GM19395 (cell line): Measurements from ENCODE around the gene PELI1.

ENCODE experiments used
- ATAC-seq: cut with Tn5 transposase; IDR thresholded peaks from one replicate; pipeline ENCODE4 v1.9.1; 2021; ENCODE audit warnings: mild to moderate bottlenecking, moderate library complexity; ENCODE audit not compliant: unreplicated experiment

PELI1 gene

DNA sequence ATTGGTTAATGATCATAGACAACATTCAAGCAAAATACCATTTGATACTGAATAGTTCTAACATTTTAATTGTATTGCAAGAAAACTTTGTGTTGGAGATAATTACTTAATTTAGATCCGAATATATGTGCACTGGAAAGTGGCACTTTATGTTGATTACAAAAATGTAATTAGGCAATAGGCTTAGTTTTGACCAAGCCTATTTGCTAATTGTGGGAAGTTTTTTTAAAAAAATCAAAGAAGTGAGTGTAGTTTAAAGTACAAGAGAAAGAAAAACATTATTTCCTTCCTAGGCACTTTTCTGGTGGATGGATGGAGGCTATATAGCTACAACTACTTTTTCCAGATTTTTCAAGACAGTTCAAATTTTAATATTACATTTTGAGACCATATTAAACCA, 18.3 kb upstream of the PELI1 start:
- ATAC-seq, result no peak

DNA sequence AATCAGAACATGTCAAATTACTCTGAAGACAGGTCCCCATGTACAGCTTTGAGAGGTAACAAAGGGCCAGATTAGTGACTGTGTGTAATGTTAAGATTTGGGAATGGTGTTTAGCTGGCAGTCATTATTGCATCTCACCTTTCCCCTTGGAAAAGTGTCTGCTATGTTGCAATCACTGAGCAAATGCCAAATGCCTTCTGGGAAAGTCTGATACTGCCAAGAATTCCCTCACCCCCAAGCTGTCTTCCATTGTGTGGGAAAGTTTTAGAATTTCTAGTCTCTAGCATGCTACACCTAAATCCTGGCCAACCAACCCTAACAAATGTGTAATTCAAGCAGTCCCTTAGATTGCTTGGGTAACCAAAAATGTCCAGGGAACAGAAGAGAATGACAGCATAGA, 13.6 kb upstream of the PELI1 start:
- ATAC-seq, result no peak

DNA sequence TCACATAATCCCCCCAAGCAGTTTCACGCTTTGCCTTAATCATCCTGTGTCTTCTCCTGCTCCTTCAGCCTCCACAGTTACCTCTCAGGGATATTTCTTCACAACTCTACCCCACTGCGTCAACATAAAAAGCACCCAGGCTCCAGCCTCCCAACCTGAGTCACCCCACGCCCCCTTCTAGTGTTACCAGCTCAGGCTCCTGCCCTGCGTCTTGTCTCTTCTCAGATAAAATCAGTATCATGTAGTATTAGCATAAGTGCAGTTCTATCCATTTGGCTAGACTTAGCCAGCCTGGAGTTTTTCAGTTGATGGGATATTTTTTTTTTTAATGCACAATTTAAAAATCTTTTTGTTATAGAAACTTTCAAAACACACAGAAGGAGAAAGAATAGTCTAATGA, 9.6 kb upstream of the PELI1 start:
- no peak for ATAC-seq

DNA sequence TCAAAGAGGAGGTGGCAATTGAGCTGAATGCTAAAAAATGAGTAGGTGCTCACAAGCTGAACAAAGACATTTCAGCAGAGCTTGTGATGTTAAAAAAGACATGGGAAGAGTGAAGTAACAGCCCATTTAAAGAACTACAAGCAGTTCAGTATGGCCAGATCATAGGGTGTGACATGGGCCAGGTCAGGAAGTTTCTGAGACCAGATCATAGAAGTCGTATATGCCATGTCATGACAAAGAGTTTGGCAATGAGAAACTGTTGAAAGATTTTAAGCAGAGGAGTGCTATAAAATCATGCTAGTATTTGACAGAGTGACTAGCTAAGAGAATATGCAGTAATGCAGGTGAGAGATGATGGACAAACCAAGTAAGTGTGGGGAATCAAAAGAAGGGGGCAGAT, 7.3 kb upstream of the PELI1 start:
- no peak for ATAC-seq

DNA sequence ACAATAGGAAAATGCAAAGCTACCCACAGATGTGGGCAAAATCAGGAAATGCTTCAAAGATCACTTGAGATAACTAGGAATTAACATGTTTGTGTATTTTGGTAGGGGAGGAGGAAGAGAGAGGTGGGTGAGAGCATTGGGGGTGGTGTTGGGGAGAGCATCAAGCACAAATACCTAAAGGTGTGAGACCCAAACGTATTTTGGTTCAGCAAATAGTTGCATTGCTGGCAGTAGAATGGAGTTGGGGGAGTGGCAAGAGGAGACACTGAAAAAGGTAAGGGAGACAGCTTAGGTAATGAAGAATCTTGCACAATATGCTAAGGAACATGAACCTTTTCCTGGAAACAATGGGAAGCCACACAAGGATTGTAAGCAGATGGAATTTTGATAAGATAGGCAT, 1.5 kb upstream of the PELI1 start:
- ATAC-seq, result no peak

DNA sequence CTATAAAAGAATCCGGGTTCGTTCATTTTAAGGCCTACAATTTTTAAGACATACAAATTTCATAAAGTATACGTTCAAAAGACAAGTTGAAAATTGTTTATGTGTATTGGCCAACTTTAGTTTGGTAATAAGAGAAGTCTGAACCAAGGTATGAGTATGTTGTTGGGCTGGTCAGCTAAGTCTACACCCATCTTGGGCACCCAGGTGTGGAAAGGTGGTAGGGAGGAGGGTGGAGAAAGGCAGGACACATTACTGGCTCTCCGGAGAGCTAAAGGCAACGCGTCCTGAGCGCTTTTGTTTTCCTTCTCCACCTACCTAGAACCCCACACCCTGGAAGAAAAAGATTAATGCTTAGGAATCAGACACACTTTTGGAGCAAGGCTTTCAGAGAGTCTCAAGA, 899 bp upstream of the PELI1 start:
- no peak for ATAC-seq

DNA sequence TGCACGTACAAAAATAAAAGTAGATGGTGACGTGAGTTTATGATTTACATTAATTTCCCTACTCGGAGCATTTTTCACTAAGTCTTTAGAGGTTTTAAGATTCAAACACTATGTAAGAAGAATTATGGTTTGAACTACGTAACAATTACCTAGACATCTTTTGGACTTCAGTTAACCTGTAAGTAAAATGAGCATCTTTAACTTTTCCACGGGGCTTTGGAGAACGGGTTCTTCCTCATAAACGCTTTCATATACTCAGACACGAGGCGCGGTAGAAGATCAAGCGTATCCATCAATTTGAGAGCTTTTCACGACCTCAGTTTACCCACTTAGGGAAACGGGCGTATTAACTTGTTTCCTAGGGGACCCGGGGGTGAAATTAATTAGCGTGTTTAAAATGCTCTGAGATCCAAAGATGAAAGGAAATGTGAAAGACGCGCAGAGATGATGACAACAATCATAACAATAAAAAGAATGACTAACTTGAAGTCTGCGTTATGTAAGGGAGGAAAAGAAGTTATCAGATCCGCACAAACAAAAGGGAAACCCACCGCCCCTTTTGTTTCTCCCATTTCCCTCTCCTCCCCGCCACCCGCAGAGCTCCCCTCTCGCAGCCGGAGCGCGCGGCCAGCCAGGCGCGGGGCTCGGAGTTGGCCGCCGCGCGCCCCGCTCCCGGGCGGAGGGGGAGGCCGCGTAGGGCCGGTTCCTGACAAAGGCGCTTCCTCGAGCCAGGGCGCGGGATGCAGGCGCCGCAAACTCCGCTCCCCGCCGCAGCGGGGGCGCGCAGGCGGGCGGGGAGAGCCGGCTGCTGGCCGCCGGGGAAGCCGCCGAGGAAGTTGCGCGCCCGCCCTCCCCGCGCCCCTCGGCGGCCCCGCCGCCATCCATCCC, 807 bp downstream of the PELI1 start:
- peak; percentile 9 for ATAC-seq

DNA sequence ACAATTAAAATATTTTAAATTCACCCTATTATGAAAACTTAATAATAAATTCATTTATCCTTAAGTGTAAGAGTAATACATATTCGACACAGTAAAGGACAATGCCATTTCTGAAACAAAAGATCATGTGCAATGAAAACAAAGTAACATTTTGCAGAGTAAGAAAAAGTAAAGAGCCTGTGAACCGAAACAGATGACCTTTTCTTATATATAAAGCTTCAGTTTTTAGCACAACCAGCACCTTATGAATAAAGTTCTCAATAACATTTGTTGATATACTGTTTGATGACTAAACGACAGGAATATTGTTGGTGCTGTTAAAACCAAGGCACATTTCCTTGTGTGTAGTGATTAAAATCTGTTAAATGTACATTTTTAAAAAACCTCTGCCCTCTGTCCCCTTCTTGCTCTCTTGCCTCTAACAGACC, 1.5 kb downstream of the PELI1 start:
- ATAC-seq, result no peak

DNA sequence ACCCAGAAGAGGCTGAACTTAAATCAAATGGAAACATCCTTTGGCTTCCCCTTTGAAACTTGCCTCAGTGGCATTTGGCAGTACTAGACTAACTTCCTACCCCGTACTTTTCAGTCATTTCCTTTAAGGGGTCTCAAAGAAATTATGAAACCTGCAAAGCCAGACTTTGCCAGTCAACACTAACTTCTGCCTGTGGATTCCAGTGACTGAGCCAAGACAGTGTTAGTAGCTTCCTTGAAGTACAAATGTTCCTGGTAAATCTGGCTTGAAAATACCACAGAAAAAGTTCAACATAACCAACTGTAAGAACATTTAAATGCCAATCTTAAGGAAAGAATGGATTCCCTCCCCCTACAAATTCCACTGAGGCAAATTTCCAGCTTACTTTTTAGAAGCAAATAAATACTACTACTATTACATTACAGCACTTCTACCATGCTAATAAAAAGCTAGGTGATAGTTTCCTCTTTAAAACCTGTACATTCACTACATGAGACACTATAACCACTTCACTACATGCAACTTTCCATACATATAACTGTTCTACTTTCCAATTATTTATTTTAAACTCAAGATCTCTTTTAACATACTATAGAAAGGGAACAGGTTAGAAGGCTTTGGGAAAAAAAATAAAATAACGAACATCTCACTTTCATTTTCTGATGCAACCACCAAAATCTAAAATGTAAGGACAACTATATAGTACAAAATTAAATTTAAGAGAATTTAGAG, 2.4 kb downstream of the PELI1 start:
- no peak for ATAC-seq

DNA sequence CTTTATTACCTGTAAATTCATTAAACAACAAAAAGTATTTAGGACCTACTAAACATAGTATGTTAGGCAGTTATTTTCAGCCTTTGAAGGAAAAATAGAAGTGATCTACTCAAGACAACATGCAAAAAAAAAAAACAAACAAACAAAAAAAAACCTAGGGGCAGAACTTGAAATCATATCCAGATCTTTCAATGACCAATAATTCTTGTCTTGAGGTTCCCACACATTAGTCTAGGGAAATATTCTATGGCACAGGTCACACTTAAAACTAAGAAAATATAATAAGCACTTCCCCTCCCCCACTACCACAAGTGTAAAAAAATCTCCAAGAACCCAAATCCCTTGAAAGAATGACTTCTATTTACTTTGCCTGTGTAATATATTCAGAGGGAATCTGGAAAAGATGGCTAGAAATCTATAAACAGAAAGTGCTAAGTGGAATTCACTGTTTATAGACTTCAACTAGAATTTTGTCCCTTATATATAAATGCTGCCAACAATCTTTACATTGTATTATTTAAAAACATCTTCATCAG, 3.5 kb downstream of the PELI1 start:
- ATAC-seq, result no peak

DNA sequence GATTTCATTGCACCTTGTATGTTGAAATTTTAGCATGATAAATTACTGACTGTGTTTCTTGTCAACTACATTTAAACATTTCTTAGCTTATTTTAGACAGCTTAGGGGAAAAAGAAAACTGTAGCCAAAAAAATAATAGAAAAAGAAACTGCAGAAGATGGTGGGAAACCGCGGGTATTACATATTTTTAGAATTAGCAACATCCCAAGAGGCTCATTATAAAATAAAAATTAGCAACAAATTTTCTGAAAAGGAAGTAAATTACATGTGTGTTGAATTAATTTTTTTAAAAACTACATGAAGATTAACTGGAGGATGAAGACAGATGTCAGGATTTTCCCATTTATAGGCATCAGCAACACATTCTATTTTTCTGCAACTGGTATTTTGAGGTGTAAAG, 4.3 kb downstream of the PELI1 start:
- ATAC-seq, result no peak

DNA sequence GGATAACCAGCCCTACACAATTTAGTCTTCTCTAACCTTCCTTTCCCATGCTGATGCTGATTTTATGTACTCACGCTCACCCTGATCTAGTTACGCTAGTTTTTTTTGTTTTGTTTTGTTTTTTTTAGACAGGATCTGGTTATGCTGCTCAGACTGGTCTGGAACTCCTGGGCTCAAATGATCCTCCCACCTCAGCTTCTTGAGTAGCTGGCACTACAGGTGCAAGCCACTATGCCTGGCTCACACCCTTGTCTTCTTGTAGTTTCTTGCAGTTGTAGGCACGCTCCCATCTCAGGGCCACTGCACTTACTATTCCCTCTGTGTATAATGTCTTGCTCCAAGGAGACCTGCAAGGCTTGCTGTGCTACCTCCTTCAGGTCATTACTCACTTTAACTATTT, 6.2 kb downstream of the PELI1 start:
- no peak for ATAC-seq

DNA sequence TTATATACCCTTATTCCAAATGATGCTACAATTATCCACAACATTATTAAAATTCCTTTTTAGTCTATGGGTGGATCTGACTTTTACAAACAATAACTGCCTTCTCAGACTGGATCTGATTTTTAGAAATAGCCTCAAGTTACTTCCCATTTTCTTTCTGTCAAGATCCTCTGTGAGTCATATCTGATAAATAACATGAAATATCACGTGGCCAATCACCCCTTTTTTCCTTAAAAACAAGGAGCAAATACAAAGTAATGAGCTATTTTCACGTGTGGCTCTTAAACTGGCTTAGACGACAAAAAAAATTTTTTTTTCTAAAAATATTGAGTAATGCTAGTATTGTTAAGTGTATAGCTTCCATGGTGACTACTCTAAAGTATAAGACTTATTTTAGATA, 6.7 kb downstream of the PELI1 start:
- no peak for ATAC-seq

DNA sequence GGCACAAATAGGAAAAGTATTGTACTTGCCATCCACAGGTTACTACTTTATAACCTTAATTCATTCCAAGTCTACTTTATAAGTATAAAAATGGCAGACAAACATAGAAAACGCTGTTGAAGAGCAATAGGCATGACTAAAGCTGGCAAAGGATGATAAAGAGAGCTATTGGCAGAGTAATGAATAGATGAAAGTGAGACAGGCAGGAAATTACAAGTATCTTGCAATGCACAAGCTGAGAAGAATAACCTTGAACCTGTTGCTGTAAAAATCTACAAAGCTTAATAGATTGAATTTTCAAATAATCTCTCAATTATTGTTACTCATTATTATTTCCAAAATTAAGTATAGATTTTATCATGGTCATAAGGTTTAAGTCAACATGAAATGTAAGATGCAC, 8.8 kb downstream of the PELI1 start:
- no peak for ATAC-seq

DNA sequence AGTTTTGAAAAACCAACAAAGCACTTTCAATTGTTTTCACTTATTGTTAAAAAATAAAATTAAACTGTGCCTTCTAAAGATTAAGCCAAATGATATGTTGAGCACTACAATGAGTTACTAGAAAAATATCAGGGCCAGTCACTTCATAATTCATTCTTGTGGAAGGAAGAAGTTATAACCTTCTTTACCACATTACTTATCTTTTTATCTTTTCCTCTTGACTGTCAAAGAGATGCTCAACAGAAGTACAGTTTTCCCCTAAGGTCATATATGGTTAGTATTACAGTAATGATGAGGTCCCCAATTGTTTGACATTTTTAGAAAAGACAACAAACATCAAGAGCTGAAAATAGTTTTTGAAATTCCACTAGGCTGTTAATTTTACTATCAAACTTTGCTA, 9.4 kb downstream of the PELI1 start:
- no peak for ATAC-seq

DNA sequence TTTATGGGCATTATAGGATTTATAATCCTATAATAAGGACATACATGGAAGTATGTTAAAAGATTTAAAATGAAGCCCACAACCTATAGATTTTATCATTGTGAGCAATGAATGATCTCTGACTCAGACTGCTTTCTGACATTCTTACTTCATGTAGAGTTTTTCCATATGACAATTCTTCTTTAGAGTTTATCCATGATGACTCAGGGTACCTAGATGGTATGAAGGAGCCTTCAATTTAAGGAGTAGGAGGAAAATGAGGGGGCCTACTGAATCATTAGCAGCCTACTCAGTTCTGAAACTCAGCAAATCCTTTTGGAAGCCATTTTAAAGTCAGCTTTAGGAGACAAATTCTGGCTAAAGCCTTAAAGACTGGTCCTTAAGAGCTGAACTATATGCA, 10.4 kb downstream of the PELI1 start:
- no peak for ATAC-seq

DNA sequence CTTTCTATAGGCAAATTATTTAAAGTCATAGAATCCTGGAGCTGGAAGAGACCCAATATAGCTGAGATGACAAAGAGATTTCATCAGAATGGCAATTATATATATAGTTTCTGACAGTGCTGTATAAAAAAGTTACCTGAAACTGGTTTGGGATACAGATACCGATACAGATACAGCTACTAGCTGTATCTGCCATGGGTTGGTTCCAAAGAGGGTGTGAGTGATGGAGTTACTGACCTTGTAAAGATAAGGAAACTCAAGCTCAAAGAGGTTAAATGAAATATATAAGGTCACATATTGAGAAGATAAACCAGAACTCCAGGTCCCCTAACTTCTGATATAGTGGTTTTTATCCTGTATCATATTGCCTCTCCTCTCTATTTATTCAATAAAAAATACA, 10.9 kb downstream of the PELI1 start:
- ATAC-seq, result no peak

DNA sequence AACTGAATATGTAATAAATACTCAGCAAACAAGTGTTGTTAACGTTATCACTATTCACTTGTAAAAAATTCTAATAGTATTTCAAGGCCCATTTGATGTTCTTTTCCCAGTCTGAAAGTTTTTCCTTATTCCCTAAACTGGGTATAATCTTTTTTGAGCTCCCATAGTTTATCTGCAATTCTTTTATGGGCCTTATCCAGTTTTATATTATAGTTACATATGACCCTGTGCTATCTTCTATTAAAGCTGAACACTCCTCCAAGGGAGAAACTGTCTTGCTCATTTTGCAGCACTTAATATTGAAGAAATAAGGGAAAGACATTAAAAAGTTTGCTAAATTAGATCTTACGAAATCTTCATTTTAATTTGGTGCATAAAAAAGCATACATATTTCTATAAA, 13.9 kb downstream of the PELI1 start:
- no peak for ATAC-seq

DNA sequence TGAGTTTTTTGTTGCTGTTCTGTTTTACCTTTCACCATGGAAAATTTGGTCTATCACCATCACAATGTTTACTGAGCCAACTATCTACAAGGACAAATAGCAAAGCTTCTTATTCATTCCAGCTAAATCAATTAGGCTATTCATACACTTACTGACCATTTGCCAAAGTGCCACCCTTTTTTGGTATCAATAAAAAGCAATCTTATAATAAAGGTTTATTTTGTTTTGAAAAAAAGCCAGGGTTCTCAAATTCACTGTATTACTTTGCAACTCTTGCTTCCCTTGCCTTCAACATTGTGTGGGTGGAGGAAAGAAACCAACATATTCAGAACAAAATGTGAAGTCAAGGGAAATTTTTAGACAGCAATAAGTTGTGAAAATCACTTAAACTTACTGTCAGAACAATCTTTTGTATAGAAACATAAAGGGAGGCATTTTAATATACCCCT, 15.3 kb downstream of the PELI1 start:
- ATAC-seq, result no peak

DNA sequence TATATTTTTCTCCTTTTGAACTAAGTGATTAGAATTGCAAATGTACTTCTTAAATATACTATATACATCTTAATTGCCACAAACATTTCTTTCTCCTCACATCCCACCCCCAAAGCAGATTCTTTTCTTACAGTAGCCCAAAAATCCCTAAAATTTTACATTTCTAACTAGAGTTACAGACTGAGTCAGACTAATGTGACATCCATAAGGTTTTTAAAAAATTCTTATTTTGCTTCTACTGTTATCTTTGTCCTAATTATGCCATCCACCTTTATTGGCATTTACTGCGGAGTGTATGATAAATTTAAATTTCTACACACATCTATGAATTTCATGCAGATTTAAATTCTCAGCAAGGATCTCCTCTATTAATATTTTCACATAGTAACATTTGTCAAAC, 15.8 kb downstream of the PELI1 start:
- no peak for ATAC-seq

DNA sequence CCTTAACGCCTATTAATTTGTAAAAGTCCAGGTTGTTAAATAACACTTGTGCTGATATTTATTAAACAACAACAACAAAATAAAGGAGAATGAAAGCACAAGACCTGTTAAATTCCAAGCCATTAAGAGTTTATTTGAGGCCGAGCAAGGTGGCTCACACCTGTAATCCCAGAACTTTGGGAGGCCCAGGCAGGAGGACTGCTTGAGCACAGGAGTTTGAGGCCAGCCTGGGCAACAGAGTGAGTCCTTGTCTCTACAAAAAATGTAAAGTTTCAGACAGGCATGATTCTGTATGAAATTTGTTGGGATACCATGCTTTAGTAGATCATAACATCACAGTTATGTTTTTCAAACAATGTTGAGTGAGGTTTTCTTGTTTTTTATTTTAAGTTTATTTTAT, 17.1 kb downstream of the PELI1 start:
- ATAC-seq, result no peak

DNA sequence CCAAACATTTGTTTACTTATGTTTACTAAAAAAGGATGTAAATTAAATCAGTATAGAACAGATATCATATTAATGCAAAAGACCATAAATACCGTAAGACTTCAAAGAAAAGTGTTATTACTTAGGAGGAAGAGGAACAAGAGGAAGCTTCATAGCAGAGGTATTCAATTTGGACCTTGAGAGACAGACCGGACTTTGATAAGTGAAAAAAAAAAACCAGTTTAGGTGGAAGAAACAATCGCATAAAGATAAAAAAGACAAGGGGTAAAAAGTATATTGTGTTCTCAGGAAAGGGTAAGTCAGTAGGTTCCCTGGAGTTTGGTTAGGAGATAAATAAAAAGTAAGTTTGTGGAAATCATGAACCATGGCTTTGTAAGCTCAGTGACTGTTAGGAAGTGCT, 17.6 kb downstream of the PELI1 start:
- ATAC-seq, result no peak
